GM21737 (cell line): Measurements from ENCODE around the gene FAM163B.

Experiments
- ATAC-seq: cut with Tn5 transposase; IDR thresholded peaks from one replicate; pipeline ENCODE4 v1.9.1; 2021; ENCODE audit warnings: mild to moderate bottlenecking, moderate library complexity; ENCODE audit not compliant: unreplicated experiment

The FAM163B gene

DNA sequence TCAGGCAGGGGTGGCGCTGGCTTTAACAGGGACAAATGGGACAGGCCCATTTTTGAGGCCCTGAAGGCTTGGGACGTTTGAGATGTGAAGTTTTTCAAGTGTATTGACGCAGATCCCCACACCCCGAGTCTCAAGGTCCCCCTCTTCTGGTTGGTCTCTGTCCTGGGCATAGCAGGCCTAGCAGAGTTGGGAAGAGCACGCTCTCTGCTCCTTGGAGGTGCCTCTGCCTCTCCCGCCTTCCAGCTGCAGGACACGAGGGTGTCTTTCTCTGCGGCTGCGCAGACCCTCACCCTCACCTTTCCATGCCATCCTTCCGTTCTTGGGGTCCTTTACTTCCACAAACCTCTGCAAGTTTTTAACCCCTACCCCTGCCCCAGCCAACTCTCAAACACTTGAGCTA is 56.1 kb downstream of the FAM163B start:
- no peak for ATAC-seq

- ATAC-seq, result no peak
These were observed 57.0 kb downstream of the FAM163B start for GRCh38 chr9:133552236-133552635.

DNA sequence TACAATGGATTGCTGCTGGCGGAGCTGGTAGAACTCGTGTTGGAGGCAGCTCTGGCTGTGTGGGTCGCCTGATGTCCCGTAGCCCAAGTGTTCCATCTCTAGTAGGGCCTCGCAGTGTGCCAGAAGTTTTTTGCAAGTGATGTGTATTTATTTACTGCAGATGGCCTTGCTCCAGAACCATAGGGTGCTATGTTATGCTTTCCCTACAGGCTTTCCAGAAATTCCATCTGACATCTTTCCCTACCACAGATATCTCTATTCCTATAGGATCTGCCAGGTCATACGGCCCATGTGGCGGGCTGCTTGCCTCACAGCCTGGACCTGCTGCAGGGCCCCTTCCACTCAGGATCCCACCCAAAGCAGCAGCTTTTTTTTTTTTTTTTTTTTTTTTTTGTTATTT is 57.7 kb downstream of the FAM163B start:
- ATAC-seq, result no peak

DNA sequence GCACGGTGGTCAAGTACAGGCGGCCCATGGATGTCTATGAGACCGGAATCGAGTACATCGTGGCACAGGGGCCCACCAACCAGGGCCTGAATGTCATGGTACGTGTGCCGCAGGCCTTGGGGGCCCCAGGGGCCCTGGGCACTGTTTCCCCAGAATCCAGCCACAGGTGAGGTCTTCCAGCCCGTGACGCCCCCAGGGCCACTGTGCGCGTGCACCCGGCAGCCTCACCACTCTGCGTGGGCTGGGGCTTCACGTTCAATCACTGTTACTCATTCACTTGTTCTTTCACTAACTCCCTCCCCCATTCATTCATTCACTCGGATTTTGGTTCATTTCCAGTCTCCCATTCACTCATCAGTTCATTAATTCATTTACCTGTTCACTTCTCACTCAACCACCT is 62.1 kb downstream of the FAM163B start:
- ATAC-seq, result no peak

- ATAC-seq, result no peak
These were observed 62.9 kb downstream of the FAM163B start for GRCh38 chr9:133546287-133546680.

DNA sequence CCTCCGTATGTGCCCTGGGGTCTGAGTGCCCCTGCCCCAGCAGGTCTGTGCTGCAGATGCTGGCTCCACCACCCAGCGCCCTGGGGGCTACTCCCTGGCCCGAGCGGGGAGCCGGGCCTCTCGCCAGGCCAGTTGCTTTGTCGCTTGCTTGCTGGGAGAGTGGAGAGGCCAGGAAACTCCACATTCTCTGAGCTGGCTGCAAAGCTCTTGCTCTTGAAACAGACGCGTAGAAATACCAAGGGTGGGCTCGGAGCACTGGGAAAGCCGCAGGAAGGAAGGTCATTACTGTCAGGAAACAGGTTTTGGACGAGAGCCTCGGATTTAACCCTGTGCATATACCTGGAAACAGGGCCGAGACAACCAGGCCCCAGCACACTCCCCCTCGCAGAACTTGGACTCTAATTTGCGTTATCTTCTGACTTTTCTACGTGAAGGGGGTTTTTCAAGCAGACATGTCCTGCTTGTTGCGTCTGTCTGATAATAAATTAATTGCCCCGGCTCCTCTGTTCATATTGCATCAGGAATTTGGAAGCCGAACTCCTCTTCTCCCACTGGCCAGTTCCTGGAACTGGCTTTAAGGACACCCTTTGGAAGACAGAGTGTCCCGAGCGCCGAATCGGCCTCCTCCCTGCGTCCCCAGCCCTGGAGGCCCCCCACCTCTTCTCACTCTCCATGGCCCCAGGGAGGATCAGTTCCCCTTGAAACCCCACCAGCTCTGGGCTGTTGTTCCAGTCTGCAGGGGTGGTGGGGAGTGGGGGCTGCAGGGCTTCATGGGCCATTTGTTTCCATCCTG is 63.5 kb downstream of the FAM163B start:
- no peak for ATAC-seq

DNA sequence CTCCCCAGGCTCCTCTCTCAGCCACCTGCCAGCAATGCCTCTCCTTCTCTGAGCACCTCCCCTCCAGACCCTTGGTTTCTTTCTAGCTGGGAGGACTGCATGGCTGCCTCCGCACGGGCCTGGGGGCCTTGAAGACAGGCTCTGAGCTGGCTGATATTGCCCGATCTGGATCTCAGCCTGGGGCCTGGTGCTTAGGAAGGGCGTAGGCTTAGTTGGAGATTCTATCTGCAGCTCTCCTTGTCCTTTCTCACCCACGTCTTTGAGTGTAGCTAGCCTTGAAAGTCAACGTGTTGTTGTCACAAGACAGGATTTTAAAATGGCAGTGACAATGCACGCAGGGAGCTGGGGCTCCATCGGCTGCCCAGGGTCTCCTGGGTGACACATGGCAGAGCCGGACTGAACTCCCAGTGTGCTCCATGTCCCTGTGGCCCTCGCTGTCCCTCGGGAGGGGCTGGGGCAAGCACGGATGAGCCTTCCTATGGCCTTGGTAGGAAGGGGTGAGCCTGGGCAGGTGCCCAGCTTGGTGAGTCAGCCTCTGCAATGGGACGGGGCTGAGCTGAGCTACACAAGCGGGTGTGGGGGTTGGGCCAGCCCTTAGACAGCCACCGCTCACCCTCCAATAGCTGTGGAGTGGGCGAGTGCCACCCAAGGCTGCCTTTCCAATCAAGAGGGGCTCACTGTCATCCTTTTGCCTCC is 65.3 kb downstream of the FAM163B start:
- no peak for ATAC-seq

DNA sequence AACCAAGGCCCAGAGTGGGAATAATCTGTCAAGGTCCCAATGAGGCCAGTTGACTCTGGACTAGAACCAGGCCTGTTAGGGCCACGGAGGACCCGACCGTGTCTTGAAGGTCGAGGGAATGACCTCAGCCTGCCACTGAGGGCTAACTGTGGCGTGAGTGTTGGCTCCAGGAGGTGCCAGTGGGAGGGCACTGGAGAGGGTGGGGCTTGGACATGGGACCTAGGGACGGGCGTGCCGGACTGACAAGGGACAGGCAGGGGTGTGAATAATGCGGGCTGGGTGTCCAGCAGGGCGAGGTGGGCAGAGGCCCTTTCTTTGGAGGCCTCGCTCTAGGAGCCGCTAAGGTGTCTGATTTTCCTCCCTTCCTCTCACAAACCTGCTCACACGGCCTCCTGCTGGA is 67.2 kb downstream of the FAM163B start:
- ATAC-seq, result no peak

GRCh38 chr9:133540698-133541025 is 68.5 kb downstream of the FAM163B start:
- ATAC-seq, result no peak

- ATAC-seq, result no peak
These were observed 69.0 kb downstream of the FAM163B start for GRCh38 chr9:133539991-133540697.

DNA sequence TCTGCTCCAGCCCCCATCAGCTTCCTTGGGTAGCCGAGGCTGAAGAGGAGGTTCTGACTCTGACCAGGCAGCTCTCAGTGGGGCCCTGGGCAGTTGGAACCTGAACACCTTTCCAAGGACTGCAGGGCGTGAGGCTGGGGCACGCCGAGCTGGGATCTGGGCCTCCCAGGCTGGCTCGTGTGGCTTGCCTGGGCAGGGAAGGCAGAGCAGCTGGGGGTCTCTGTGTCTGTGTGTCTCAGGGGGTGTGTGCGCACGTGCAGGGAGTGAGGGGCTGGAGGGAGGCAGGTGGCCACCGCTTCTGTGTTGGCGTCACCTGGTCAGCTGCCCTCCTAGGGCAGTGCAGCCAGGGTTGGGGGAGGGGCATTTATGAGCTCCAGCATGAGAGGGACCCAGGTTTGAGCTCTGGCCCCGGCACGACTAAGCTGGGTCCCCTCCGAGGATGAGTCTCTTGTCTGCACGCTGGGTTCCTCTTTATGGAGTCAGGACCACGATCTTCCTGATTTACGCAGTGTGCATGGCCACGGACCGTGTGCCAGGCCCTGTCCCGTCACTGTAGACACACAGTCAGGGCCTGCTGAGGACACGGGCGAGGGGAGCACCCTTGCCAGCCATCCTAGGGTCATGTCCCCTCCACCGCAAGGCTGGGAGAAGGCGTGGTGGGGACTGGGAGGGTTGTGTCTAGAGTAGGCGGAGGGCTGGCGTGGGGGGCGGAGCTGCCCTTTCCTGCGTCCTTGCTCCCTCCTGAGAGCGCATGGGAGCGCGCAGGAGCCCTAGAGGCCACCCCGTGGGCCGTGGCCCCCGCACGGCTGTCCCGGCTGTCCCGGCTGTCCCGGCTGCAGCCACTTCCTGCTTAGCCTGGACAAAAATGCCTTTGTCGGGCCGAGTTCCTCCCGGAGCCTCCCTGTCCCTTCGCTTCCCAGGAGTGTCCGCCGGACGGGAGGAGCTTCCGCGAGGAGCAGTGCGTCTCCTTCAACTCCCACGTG is 70.0 kb downstream of the FAM163B start:
- ATAC-seq, result no peak

GRCh38 chr9:133538176-133538575 is 71.0 kb downstream of the FAM163B start:
- no peak for ATAC-seq

GRCh38 chr9:133537257-133537656 is 71.9 kb downstream of the FAM163B start:
- no peak for ATAC-seq

- no peak for ATAC-seq
These were observed 72.7 kb downstream of the FAM163B start for GRCh38 chr9:133536536-133536935.

DNA sequence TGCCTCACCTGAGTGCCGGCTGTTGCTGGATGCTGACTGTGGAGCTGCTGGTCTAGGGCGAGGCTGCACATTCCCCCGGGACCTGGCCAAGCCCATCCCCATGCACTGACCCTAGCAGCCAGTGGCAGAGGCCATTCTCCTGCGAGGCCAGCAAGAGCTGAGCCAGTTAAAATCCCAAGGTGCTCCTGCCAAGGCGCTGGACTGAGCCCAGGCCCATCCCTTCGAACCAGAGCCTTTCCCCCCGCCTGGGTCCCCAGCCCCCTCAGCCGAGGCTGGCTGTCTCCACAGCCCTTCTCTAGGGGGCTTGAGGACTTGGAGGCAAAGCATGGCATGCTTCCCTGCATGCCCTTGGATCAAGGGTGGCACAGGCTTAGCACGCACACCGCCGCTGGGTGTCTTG is 73.1 kb downstream of the FAM163B start:
- no peak for ATAC-seq

GRCh38 chr9:133535306-133535877 is 73.8 kb downstream of the FAM163B start:
- ATAC-seq, result no peak

GRCh38 chr9:133534346-133535291 is 74.6 kb downstream of the FAM163B start, which contains the start of gene ADAMTSL2:
ADAMTSL2 (plus strand) TSS chr9:133534704; CDS start chr9:133536713, 2,009 bp downstream.
- ATAC-seq, result no peak

GRCh38 chr9:133533857-133534256 is 75.3 kb downstream of the FAM163B start:
- ATAC-seq, result no peak
